T1000 (cell line): ENCODE measurements around the gene IL17RA.
A peak's percentile ranks its signal among the peaks of the same experiment; 100 is the strongest.

Experiments
- DNase-seq: peaks from one replicate; lab custom pipeline; 2025; ENCODE audit warnings: mixed read lengths; lab: John Stamatoyannopoulos, UW

IL17RA gene

GRCh38 chr22:17157714-17158113, 72.9 kb downstream of the IL17RA start:
- DNase-seq: no peak

GRCh38 chr22:17158176-17158567, 73.4 kb downstream of the IL17RA start:
- DNase-seq: no peak

GRCh38 chr22:17158568-17159503, 74.0 kb downstream of the IL17RA start, which contains the start of gene HDHD5:
Gene HDHD5 (minus strand): TSS chr22:17159277. CDS start chr22:17159251, 26 bp downstream.
- peak; percentile 86 for DNase-seq

GRCh38 chr22:17159504-17159951, 74.7 kb downstream of the IL17RA start:
- no peak for DNase-seq

GRCh38 chr22:17161991-17162390, 77.2 kb downstream of the IL17RA start:
- no peak for DNase-seq

GRCh38 chr22:17162731-17163130, 77.9 kb downstream of the IL17RA start:
- no peak for DNase-seq

GRCh38 chr22:17164392-17165024, 79.7 kb downstream of the IL17RA start:
- no peak for DNase-seq
